Suprapubic skin (tissue), 4 donors: ENCODE measurements around the gene HSD17B1.

Experiments used
- CTCF ChIP-seq, 2 donors: fragments of 200-600 bp in 1 of 2; fragments of 450-650 bp in 1 of 2; sonication (generic) in 1 of 2; IDR thresholded peaks; one replicate each; pipeline ENCODE4 v1.5.1; 2016 to 2019; ENCODE audit warnings: antibody characterized with exemption in 2 of 2, mild to moderate bottlenecking in 1 of 2, moderate library complexity in 1 of 2
- EP300 ChIP-seq: sonication (generic); formaldehyde crosslinking; IDR thresholded peaks from one replicate; pipeline ENCODE4 v1.6.1; 2017; ENCODE audit warnings: antibody characterized with exemption
- POLR2A ChIP-seq, 2 donors: fragments of 450-650 bp; IDR thresholded peaks; one replicate each; pipeline ENCODE4 v1.6.1; 2017; ENCODE audit warnings: antibody characterized with exemption in 2 of 2, mild to moderate bottlenecking in 2 of 2, moderate library complexity in 2 of 2
- POLR2AphosphoS5 ChIP-seq, 3 donors: sonication (generic); formaldehyde crosslinking; IDR thresholded peaks; one replicate each; pipeline ENCODE4 v1.6.1; 2017; ENCODE audit warnings: antibody characterized with exemption in 3 of 3

- TF ChIP-seq CTCF (IDR thresholded peaks at IDR 0.05) (no peak), POLR2AphosphoS5 (IDR thresholded peaks at IDR 0.05) (no peak), POLR2A (IDR thresholded peaks at IDR 0.05) (no peak), EP300 (no peak)
These were observed 21.7 kb downstream of the HSD17B1 start for GRCh38 chr17:42574463-42574862.
